Occipital lobe (tissue), 2 donors: ENCODE measurements around the gene ERC2. TPM values are rescaled to one million over a fixed set of nuclear protein-coding genes. Genes with fewer than 3 reads are reported as not detected.

Experiments used
- DNase-seq: peaks from one replicate; lab custom pipeline; 2025; lab: John Stamatoyannopoulos, UW
- total RNA-seq: library from RNA; depleted of rRNA; stranded (reverse); fragments of >200 nt; gene quantifications from one replicate; pipeline ENCODE4 v1.2.3, GENCODE V29; 2014

The ERC2 gene
- total RNA-seq, 1 donor from 2014 or later = 59.7 TPM

GRCh38 chr3:56424885-56425284 is 43.4 kb downstream of the ERC2 start:
- no peak for DNase-seq

- no peak for DNase-seq
Observed at GRCh38 chr3:56424336-56424735, 43.9 kb downstream of the ERC2 start.

GRCh38 chr3:56423661-56424099 is 44.6 kb downstream of the ERC2 start:
- DNase-seq = no peak

GRCh38 chr3:56422316-56422715 is 46.0 kb downstream of the ERC2 start:
- no peak for DNase-seq

- no peak for DNase-seq
Observed at GRCh38 chr3:56421205-56421604, 47.1 kb downstream of the ERC2 start.

- peak; percentile 29 for DNase-seq
Observed at GRCh38 chr3:56415652-56416051, 52.6 kb downstream of the ERC2 start.

GRCh38 chr3:56413911-56414310 is 54.4 kb downstream of the ERC2 start:
- no peak for DNase-seq

GRCh38 chr3:56411166-56411565 is 57.1 kb downstream of the ERC2 start:
- DNase-seq = no peak

GRCh38 chr3:56410576-56410975 is 57.7 kb downstream of the ERC2 start:
- no peak for DNase-seq

- DNase-seq = no peak
Observed at GRCh38 chr3:56409790-56410189, 58.5 kb downstream of the ERC2 start.

- DNase-seq = no peak
Observed at GRCh38 chr3:56408761-56409196, 59.5 kb downstream of the ERC2 start.

GRCh38 chr3:56406826-56407515 is 61.3 kb downstream of the ERC2 start:
- no peak for DNase-seq

GRCh38 chr3:56404884-56405283 is 63.4 kb downstream of the ERC2 start:
- DNase-seq = no peak

GRCh38 chr3:56398659-56399058 is 69.6 kb downstream of the ERC2 start:
- no peak for DNase-seq

- DNase-seq = no peak
Observed at GRCh38 chr3:56397798-56398197, 70.5 kb downstream of the ERC2 start.

GRCh38 chr3:56389183-56389830 is 79.0 kb downstream of the ERC2 start:
- DNase-seq = no peak

- DNase-seq = no peak
Observed at GRCh38 chr3:56383092-56383491, 85.2 kb downstream of the ERC2 start.

GRCh38 chr3:56379723-56380287 is 88.5 kb downstream of the ERC2 start:
- DNase-seq = no peak

GRCh38 chr3:56375654-56376053 is 92.6 kb downstream of the ERC2 start:
- DNase-seq = no peak

GRCh38 chr3:56373386-56373785 is 94.9 kb downstream of the ERC2 start:
- no peak for DNase-seq

- no peak for DNase-seq
Observed at GRCh38 chr3:56370991-56371775, 97.1 kb downstream of the ERC2 start.

- no peak for DNase-seq
Observed at GRCh38 chr3:56369914-56370313, 98.4 kb downstream of the ERC2 start.
